GM18502 (cell line): ENCODE measurements around the gene LSP1.
"Not testable (repeated sequence)": the region's sequence is repeated elsewhere in the genome, so short reads cannot be mapped to it uniquely, and the experiment has no call there.

Experiments used
- ATAC-seq: cut with Tn5 transposase; IDR thresholded peaks from one replicate; pipeline ENCODE4 v1.9.1; 2021; ENCODE audit warnings: mild to moderate bottlenecking; ENCODE audit not compliant: unreplicated experiment, poor library complexity

Gene LSP1

GRCh38 chr11:1875093-1875850, 22.4 kb downstream of the LSP1 start:
- no peak for ATAC-seq

- not testable (repeated sequence) for ATAC-seq
Observed at GRCh38 chr11:1875851-1876301, 23.0 kb downstream of the LSP1 start.

DNA sequence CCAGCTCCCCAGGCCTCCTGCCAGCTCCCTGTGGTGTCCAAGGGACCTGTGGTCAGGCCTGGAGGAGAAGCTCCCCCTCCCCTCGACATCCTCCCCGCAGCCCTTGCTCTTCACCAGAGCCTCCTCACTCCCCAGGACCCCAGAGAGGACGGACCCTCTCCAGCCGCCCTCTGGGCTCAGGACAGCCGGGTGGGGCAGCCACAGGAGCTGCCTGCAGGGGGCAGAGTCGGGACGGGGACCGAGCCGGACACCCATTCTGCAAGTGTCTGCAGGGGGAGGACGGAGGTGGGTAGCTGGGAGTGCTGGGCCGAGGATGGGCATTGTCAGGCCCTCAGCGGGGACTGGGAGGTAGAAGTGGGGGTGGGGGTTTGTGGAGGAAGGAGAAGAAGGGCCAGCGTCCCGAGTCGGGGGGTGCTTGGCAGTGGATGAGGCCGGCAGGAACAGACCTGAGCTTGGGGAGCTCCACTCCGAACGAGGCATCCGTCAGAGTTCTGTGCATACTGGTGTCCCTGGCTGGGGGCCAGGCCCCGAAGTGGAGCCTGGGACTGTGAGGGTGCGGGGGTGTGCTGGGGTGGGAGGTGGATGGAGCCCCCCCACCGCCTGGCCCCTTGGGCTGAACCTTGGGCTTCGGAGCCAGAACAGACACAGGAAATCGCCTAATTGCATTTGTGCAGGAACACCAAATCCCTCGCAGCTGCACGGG, 23.6 kb downstream of the LSP1 start:
- no peak for ATAC-seq

DNA sequence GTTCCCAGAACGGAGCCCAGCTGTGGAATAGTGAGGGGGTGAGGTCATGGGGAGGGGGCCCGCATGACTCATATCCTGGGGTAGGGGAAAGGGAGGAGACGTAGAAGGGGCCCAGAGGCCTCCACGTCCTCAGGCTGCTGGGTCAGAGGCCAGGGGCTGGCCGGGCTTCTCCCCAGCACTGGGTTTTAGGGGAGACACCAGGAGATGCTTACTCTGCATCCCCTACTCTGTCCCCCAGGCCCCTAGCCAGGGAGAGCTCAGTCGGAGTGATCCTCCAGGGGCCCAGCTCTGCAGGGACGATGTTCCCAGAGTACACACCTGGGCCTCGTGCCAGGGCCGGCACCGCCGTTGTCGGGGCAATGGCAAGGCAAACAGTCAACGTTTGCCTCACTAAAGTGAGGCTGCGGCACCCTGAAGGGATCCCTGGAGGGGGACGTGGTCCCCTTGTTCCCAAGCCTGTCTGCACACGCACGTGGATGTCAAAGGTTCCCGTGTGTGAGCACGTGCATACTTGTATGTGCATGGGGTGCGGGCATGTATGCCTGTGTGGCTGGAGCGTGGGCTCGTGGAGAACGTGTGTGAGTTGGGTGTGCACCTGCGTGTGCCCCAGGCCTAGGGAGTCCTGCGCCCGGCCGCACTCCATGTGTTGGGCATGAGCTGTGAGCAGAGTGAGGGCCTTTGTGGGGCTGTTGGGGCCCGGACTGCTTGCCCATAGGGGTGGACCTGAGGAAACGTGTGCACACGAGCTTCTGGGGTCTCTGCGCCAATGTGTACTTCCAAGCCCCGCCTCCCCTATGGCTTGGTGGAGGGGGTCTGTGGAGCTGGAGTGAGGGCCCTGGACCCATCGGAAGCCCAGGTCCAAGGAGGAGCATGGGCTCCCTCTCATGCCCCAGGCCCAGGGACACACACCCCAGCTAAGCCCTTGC, 24.6 kb downstream of the LSP1 start:
- no peak for ATAC-seq

- no peak for ATAC-seq
Observed at GRCh38 chr11:1878137-1879031, 25.5 kb downstream of the LSP1 start.

DNA sequence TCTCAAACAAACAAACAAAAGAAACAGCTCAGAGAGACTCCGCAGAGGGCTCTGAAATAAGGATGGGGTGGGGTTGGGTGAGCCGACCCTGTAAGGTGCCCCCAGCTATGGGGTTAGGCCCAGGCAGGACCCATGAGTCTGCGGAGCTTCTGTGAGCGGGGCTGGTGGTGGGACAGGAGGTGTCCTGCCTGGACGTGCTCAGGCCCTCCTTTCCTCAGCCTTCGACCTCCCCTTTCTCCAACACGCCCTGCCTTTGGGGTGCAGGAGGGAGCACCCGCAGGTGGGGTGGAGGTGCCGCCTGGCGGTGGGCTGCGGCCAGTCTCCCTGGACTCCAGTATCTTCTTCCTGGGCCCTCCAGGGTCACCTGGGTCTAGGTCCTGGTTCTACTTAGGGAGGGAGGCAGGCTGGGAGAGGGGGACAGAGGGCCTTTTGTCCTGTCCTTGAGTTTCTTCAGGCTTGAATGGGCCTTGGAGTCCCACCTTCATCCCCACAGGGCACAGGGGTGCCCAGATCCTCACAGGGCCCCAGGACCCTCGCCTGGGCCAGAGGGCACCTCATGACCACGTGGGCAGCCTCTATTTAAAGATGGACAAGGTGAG, 26.6 kb downstream of the LSP1 start:
- ATAC-seq, result no peak

GRCh38 chr11:1879941-1880720, 27.2 kb downstream of the LSP1 start:
- no peak for ATAC-seq

DNA sequence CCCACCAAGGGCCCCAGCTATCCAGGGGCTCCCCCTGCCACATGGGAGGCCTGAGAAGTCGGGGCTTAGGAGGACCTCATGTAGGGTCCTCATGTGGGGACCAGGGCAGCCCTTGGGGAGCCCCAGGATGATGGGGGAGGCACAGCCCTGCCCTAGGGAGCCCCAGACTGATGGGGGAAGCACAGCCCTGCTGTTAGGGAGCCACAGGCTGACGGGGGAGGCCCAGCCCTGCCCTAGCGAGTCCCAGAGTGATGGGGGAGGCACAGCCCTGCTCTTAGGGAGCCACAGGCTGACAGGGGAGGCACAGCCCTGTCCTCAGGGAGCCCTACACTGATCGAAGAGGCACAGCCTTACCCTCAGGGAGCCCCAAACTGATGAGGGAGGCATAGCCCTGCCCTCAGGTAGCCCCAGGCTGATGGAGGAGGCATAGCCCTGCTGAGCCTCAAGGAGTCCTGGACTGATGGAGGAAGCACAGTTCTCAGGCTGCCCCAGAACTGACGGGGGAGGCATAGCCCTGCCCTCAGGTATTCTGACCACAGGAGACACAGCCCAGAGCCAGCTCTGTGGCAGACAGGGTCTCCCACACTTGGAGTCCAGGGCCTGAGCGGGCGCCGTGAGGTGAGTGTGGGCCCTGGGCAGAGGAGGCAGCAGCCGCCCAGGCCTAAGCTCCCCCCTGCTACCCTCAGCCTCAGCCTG, 28.0 kb downstream of the LSP1 start:
- no peak for ATAC-seq

GRCh38 chr11:1881442-1882264, 28.8 kb downstream of the LSP1 start:
- ATAC-seq, result peak; percentile 14

DNA sequence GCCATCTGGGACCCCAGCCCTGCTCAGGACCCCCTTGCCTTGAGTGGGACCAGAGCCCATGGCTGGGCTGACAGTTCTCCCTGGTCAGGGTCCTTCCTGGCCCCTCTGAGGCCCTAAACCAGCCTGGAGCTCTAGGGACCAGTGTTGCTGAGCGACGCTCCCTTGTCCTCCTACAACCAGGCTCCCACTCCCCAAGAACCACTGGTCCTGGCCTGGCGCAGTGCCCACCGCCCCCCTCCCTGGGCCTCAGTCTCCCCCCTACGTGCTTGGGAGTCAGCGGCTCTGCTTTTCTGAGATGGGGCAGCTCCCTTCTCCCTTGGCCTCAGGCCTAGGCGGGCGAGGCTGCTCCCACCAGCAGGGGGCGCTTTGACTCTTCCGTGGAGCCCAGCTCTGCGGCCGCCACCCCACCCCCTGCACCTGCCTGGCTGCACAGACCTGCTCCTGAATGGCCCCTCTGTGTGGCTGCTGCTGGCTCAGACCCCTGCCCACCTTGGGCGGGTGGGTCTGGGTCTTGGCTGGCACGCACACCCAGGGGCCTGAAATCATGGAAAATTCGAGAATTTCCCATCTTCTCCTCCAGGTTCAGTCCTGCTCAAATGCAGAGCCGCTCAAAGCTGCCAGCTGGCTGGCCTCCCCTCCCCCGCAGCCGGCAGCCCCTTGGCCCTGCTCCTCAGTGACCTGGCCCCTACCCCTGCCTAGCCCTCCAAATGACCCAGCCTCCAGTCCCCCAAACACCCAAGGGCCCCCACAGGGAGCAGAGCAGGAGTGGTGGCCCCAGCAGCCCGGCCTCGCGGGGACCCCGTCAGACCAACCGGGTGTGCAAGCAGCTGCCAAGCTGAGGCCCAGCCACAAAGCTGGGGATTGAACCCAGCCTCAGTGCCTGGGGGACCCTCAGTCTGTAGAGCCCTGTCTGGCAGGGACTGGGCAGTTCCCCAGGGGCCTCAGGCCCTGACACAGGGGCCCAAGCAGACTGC, 29.7 kb downstream of the LSP1 start:
- peak; percentile 67 for ATAC-seq

DNA sequence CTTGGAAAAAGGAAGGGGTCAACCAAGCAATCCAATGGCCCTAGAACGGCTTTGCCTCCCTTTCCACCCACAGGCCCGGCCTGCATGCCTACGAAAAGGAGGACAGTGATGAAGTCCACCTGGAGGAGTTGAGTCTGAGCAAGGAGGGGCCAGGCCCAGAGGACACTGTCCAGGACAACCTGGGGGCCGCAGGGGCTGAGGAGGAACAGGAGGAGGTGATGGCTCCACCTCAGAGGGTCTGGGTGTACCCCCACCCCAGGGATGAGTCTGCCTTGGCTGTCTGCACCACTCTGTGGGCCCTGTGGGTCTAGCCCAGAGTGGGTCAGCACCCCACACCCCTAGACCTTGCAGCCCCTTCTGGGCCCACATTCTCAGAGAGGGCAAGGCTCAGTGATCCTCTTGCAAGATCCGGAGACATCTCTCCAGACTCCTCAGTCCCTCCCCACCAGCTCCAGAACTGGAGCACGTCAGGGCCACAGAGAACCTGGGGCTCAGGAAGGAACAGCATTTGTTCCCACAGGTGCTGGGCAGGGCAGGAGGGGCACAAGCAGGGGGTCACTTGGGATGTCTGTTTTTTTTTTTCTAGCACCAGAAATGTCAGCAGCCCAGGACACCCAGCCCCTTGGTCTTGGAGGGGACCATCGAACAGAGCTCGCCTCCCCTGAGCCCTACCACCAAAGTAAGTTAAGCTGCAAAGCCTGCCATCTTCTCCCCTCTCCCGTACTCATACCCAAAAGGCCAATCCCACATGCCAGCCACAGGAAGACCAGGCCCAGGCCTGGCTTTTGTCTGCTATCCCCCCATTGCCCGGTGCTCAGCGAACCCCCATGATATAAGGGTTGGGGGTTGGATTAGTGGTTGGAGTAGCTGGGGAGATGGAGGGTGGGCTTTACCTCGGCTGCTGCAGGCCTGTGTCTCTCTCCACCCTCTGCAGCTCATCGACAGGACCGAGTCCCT, 30.7 kb downstream of the LSP1 start:
- ATAC-seq, result no peak

- ATAC-seq, result no peak
Observed at GRCh38 chr11:1884303-1884700, 31.4 kb downstream of the LSP1 start.

GRCh38 chr11:1886551-1886950, 33.7 kb downstream of the LSP1 start:
- not testable (repeated sequence) for ATAC-seq

DNA sequence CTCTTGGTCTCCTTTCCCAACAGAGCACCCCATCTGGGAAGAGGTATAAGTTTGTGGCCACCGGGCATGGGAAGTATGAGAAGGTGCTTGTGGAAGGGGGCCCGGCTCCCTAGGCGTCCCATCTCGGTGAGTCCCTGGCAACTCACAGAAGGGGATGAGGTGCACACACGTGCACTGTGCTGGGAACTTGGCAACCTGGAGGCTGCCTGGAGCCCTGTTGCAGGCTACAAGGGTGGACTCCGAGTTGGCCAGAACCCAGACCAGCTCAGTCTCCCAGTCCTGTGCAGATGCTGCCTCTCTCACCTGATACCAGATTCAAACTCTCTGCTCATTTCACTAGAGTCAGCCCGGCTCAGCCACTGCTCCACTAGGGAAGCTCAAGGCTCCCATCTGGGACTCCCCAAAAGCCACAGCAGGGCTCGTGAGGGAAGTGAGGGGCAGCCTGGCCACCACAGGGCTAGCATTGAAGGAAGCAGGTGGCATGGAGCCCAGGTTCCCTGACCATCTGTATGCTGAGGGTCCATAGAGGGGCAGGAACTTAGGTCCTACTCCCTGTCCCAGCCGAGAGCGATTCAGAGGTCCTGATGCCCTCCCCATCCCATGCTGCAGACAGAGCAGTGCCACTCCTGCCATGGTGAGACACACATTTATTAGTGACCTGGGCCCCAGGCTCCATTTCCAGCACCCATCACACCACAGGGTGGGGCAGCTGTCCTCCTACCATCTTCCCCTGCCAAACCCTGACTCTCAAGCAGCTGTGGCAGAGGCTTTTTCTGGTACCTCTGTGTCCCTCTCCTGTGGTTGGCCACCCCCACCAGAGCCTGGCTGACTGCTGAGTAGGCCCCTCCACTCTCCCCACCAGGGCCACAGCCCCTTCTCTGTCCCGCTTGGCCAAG, 34.8 kb downstream of the LSP1 start:
- no peak for ATAC-seq
